NOMO-1 treated with dmso at 0.1 percent for 144 hours (cell line): ENCODE measurements around the gene KIF5C.

Source experiments
- DNase-seq: peaks from one replicate; lab custom pipeline; 2025; ENCODE audit not compliant: unreplicated experiment; lab: John Stamatoyannopoulos, UW

Gene KIF5C

GRCh38 chr2:149038442-149039212, 163.6 kb downstream of the KIF5C start, which contains the start of gene LYPD6B:
Gene LYPD6B (plus strand): TSS chr2:149038699. CDS start chr2:149130949, 92,250 bp downstream.
- no peak for DNase-seq

- no peak for DNase-seq
Measured at GRCh38 chr2:149039213-149039724, 164.2 kb downstream of the KIF5C start.

- peak; percentile 32 for DNase-seq
Measured at GRCh38 chr2:149040451-149040850, 165.4 kb downstream of the KIF5C start.

GRCh38 chr2:149041482-149041881, 166.5 kb downstream of the KIF5C start:
- no peak for DNase-seq

- no peak for DNase-seq
Measured at GRCh38 chr2:149042881-149043280, 167.9 kb downstream of the KIF5C start.

GRCh38 chr2:149044500-149044899, 169.5 kb downstream of the KIF5C start:
- no peak for DNase-seq

- DNase-seq: no peak
Measured at GRCh38 chr2:149047118-149047517, 172.1 kb downstream of the KIF5C start.

- no peak for DNase-seq
Measured at GRCh38 chr2:149049142-149049541, 174.1 kb downstream of the KIF5C start.

- no peak for DNase-seq
Measured at GRCh38 chr2:149050188-149050587, 175.2 kb downstream of the KIF5C start.

- no peak for DNase-seq
Measured at GRCh38 chr2:149055751-149056150, 180.7 kb downstream of the KIF5C start.

- DNase-seq: no peak
Measured at GRCh38 chr2:149056541-149057255, 181.7 kb downstream of the KIF5C start.

- no peak for DNase-seq
Measured at GRCh38 chr2:149057401-149057800, 182.4 kb downstream of the KIF5C start.

- DNase-seq: no peak
Measured at GRCh38 chr2:149058936-149059335, 183.9 kb downstream of the KIF5C start.

GRCh38 chr2:149059822-149060221, 184.8 kb downstream of the KIF5C start:
- DNase-seq: no peak

GRCh38 chr2:149061133-149061745, 186.2 kb downstream of the KIF5C start:
- DNase-seq: no peak

- DNase-seq: no peak
Measured at GRCh38 chr2:149062531-149062930, 187.5 kb downstream of the KIF5C start.

- DNase-seq: no peak
Measured at GRCh38 chr2:149063177-149063576, 188.2 kb downstream of the KIF5C start.

GRCh38 chr2:149064365-149064841, 189.4 kb downstream of the KIF5C start:
- no peak for DNase-seq

- no peak for DNase-seq
Measured at GRCh38 chr2:149064856-149065630, 190.0 kb downstream of the KIF5C start.

GRCh38 chr2:149068225-149068995, 193.4 kb downstream of the KIF5C start:
- no peak for DNase-seq
